ENCODE measurements around the gene FARS2.

The FARS2 gene

GRCh38 chr6:5290500-5290899 is 29.2 kb downstream of the FARS2 start:
- H3K4me3 ChIP-seq (ENCODE audit: low read depth, low read length) = no peak overlapping the region
- no peak for TF ChIP-seq CTCF (IDR thresholded peaks at IDR 0.05; ENCODE audit: low read depth, low read length, missing control alignments)

GRCh38 chr6:5292154-5292553 is 30.8 kb downstream of the FARS2 start:
- no peak for TF ChIP-seq CTCF (IDR thresholded peaks at IDR 0.05; ENCODE audit: low read depth, low read length, missing control alignments)
- no peak overlapping the region for H3K4me3 ChIP-seq (ENCODE audit: low read depth, low read length)
- no peak for DNase-seq (ENCODE audit: low read depth)

More at GRCh38 chr6:5290500-5290899, 29.2 kb downstream of the FARS2 start:
- DNase-seq (ENCODE audit: low read depth) = no peak

- TF ChIP-seq CTCF (IDR thresholded peaks at IDR 0.05; ENCODE audit: low read depth, low read length, missing control alignments) = no peak
- H3K4me3 ChIP-seq (ENCODE audit: low read depth, low read length) = no peak overlapping the region
- DNase-seq (ENCODE audit: low read depth) = no peak
Measured at GRCh38 chr6:5293692-5294091, 32.4 kb downstream of the FARS2 start.

- no peak for DNase-seq (ENCODE audit: low read depth)
- TF ChIP-seq CTCF (IDR thresholded peaks at IDR 0.05; ENCODE audit: low read depth, low read length, missing control alignments) = no peak
- no peak overlapping the region for H3K4me3 ChIP-seq (ENCODE audit: low read depth, low read length)
Measured at GRCh38 chr6:5294392-5295211, 33.3 kb downstream of the FARS2 start.

- DNase-seq (ENCODE audit: low read depth) = no peak
- no peak for TF ChIP-seq CTCF (IDR thresholded peaks at IDR 0.05; ENCODE audit: low read depth, low read length, missing control alignments)
- no peak overlapping the region for H3K4me3 ChIP-seq (ENCODE audit: low read depth, low read length)
Measured at GRCh38 chr6:5295623-5296022, 34.3 kb downstream of the FARS2 start.

- no peak overlapping the region for H3K4me3 ChIP-seq (ENCODE audit: low read depth, low read length)
- no peak for DNase-seq (ENCODE audit: low read depth)
- no peak for TF ChIP-seq CTCF (IDR thresholded peaks at IDR 0.05; ENCODE audit: low read depth, low read length, missing control alignments)
Measured at GRCh38 chr6:5300206-5300764, 39.0 kb downstream of the FARS2 start.

Data from GM12864 (cell line).